Activated CD4-positive, alpha-beta T cell treated with anti-CD3 and anti-CD28 coated beads, Interleukin-2, amount 50 U/mL, for 4 hours (primary cell): Measurements from ENCODE around the gene FAM219B.
A peak's percentile ranks its signal among the peaks of the same experiment; 100 is the strongest.
"Not testable (repeated sequence)": the region's sequence is repeated elsewhere in the genome, so short reads cannot be mapped to it uniquely, and the experiment has no call there.

ENCODE experiments used
- DNase-seq, 2 experiments: peaks; one replicate each; pipeline ENCODE4 v3.0.0-alpha.2; 2020

FAM219B gene

DNA sequence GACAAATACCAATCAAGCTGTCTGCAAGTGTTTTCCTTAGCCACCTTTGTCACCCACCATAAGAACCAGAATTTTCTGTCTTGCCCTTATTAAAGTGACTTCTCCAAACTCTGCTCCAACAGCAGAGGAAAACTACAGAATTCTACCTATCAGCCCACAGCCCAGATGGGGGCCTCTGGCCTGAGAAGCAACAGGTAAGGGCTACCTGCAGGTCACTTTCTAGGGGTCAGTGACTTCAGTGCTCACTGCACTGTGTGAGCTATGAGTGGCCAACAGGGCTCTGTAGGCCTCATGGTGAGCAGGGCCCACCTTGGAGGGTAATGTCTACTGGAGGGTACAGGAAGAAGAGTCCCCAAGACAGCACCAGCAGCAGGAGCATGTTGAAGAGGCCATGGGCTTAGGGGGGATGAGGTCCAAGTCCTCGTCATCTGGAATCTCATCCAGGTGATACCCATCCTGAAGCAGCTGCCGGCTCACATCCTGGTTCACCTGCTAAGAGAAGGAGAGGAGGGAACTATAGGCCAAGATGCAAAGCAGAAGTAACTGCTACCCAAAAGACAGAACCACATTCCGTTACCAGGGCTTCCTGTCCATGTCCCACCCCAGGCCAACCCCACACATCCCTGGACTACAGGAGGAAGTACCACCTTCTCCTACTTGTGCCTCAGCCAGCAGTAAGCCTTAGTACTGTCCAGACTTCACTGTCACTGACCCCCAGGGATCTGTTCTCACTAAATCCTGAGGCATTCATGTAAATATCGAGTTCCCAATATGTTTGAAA, 4.2 kb downstream of the FAM219B start:
- no peak for DNase-seq

DNA sequence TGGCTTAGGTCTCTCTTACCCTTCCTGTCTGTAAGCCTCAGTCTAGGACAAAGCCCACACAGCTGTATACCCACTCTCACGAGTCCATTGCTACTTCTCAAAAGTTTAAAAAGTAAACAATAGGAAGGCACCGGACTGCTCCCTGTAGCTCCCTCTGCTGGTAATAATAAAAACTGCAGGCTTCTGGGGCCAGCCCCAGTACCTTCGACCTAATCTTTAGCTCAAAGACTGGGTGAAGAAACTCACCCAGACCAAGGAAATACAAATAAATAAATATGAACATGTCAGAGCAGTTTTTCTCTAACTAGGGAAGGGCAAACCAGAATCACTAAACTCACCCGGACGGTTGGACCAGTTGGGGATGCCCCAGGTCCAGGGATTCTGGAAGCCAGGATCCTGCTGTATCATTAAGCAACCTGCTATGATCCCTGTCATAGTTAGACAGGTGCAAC, 5.0 kb downstream of the FAM219B start:
- DNase-seq: peak; percentile 51 to 60

DNA sequence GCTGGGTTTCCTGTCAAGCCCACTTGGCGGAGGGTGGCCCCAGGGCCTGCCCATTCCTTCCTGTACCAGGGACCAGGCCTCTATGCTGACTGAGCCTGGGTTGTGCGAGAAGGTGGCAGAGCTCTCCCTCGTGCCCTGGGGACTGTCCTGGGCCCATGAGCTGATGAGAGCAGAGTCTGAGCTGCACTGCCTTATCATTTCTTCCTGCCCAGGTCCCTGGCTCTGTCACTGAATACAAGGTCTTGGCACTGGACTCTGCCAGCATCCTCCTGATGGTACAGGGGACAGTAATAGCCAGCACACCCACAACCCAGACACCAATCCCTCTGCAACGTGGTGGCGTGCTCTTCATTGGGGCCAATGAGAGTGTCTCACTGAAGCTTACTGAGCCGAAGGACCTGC, 9.3 kb downstream of the FAM219B start:
- no peak for DNase-seq

DNA sequence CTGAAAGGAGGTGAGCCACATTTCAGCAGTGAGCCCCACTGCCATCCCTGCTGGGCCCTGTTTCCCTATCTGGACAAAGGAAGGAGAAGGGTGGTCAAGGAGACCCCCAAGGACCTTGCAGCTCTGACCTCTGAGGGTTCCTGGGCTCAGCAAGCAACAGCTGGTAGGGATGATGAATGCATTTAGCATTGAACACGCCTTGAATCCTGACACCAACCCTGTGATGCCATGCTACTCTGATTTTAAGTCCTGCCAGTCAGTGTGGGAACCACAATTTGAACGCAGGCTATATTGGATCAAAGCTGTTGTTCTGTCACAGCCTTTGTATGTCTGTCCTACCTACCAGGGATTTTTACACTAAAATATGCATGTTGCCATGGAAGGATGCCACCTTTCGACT, 10.3 kb downstream of the FAM219B start:
- DNase-seq: no peak

DNA sequence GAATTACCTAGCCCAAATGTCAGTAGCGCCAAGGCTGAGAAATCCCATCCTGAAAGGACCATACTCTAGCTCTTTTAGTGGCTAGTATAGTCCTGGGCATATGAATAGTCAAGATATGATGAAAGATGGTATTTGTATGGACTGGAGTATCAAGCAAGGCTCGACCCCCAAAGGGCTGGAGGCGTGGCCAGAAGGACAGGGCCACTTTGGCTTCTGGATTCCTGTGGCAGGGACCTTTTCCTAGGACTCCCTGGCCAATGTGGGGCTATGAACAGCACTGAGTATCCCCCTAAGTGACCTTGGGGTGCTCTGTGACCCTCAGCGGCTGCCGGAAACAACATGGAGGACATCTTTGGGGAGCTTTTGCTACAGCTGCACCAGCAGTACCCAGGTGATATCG, 10.8 kb downstream of the FAM219B start:
- no peak for DNase-seq

DNA sequence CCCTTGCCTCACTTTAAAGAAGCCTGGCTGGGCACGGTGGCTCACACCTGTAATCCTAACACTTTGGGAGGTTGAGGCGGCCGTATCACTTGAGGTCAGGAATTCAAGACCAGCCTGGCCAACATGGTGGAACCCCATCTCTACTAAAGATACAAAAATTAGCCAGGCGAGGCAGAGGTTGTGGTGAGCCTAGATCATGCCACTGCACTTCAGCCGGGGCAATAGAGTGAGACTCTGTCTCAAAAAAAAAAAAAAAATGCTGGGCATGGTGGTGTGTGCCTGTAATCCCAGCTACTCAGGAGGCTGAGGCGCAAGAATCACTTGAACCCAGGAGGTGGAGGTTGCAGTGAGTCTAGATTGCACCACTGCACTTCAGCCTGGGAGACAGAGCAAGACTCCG, 12.3 kb downstream of the FAM219B start:
- DNase-seq: not testable (repeated sequence)

DNA sequence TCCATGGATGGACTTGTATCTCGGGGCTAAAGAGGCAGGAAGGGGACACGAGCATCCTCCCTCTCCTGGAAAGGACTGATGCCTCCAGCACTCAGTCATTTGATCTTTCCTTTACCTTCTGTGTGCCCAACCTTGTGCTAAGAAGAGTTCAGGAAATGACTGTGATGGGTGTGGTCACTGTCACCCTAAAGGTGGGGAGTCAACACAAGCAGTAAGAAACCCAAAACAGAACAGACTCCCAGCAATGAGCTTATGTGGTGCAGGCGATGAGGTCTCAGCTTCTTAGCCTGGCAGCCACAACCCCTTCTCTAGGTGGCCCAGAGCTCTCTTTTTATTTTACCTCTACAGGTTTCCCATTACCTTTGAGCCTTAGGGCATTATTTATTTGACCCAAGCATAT, 13.0 kb downstream of the FAM219B start:
- DNase-seq: no peak

DNA sequence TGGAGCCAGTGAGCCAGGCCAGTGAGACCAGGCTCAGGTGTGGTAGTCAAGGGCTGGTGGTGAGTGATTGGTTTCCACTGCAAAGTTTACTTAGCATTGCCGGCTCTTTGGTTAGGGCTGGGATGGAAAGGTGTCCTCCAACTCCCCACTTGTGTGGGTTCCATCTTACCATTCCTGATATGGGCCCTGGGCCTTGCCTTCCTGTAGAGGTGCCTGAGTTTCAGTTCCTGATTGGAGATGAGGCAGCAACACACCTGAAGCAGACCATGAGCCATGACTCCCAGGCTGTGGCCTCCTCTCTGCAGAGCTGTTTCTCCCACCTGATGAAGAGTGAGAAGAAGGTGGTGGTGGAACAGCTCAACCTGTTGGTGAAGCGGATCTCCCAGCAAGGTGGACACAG, 13.7 kb downstream of the FAM219B start:
- DNase-seq: no peak

DNA sequence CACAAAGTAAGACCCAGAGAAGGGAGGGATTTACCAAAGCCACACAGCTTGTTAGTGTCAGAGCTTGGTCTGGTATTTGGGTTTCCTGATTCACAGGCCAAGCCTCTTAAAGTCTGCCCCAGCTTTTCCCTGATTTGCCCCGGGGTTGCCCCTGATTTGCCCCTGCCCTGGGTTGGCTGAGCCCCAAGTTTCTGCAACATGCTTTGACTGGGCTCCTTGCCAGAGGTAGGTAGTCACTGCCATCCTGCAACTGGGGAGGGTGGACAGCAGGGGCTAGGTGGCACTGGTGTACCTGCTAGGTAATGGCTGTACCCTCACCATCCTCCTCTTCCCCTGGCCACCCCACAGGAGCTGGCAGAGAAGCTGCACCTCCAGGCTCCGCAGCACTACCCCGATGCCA, 14.3 kb downstream of the FAM219B start:
- DNase-seq: no peak

DNA sequence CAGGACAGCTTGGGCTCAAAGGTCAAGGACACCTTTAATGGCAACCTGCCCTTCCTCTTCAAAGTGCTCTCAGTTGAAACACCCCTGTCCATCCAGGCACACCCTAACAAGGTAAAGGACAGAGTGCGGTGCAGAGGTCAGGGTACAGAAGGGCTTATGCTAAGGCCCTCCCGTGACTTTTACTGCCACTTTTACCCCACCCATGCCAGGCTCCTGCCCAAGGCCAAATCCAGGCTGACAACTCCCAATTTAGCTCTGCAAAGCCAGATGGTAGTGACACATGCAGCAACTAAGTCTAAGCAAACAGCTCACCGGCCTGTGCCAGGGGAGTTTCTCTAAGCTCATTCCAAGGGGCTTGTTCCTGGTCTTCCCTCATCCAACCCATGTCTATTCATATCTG, 15.2 kb downstream of the FAM219B start:
- DNase-seq: no peak

DNA sequence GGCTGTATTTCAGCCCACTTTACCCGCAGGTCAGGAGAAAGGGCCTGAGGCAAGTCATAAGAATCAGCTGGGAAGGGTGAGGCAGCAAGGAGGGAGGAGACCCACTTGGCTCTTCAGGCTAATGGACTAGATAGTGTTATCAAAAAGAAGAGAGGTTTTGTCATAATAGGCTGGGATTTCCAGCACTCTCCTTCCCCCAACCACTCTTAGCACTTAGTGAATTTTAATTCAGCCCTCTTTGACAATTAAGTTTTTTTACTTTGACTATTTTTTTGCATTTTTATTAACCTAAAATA, 16.0 kb downstream of the FAM219B start:
- no peak for DNase-seq

DNA sequence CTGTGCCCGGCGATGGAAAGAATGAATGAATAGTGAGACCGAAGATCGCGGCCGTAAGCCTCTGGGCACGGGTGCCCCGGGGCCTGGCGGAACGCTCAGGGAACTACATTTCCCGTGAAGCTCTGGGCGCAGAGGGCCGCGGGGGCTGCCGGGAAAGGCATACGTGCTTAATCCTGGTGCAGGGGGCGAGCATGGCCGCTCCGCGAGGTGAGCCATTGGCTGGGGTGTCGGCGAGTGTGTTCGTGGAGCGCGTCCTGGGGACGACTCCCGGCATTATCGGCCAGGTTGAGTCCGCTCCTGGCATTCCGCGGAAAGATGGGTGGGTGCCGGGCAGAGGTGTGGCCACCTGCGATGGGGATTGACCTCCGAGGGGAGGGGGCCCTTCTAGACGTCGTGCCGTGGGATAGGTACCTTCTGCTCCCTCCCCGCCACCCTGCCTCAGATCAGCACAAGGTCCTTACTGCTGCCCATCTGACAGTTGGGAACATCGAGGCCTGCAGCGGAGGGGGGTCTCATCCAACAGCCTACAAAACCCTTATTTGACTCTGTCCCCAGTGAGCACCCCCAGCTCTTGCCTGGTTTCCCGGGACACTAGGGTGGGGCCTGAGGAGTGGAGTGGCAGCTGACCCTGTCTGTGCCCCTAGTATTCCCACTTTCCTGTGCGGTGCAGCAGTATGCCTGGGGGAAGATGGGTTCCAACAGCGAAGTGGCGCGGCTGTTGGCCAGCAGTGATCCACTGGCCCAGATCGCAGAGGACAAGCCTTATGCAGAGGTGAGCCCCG, 16.6 kb downstream of the FAM219B start, which contains the start of gene MPI:
TSS of gene MPI (plus strand) at position 160 of the 782 bp plus-strand sequence. CDS start at position 192, 32 bp downstream.
- peak; percentile 81 to 84 for DNase-seq

DNA sequence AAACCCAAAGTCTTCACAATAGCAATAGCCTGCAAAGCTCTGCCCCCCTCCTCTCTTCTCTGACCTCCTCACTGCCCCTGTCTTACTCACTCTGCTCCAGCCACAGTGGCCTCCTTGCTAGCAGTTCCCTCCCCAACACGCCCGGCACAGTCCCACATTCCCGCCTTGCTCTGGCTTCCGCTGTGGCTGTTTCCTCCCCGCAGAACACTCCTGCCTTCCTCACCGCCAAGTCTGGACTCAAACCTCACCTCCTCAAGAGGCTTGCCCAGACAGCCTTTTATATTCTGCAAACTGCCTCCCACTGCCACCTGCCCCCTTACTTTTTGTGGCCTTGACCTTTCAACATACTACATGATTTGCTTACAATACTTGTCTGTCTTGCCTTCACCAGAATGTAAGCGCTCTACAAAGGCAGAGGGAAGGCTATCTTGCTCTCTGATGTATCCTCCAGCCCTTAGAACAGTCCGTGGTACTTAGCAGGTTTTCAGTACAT, 17.2 kb downstream of the FAM219B start:
- DNase-seq: no peak

DNA sequence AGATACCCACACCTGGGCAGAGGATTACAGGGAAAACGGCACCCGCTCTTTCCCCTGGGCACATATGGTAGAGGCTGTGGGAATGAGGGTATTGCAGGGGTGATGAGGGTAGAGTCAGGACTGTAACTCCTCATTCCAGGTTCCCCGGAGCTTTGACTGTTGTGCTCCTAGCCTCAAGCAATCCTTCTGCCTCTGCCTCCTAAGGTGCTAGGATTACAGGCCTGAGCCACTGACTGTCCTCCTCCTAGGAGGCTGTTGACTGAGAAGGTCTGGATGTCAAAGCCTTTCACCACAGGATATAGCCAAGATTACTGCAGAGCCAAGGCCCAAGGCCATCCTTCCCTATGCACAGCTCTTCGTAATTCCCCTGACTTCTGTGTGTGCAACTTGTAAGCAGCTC, 17.9 kb downstream of the FAM219B start:
- no peak for DNase-seq

DNA sequence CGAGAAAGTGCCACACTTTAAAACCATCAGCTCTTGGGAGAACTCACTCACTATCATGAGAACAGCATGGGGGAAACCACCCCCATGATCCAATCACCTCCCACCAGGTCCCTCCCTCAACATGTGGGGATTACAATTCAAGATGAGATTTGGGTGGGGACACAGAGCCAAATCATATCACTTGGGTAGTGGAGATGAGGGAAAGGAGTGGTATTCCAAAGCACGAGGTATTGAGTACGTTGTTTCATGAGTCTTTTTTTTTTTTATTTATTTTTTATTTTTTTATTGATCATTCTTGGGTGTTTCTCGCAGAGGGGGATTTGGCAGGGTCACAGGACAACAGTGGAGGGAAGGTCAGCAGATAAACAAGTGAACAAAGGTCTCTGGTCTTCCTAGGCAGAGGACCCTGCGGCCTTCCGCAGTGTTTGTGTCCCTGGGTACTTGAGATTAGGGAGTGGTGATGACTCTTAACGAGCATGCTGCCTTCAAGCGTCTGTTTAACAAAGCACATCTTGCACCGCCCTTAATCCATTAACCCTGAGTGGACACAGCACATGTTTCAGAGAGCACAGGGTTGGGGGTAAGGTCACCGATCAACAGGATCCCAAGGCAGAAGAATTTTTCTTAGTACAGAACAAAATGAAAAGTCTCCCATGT, 19.0 kb downstream of the FAM219B start:
- not testable (repeated sequence) for DNase-seq

DNA sequence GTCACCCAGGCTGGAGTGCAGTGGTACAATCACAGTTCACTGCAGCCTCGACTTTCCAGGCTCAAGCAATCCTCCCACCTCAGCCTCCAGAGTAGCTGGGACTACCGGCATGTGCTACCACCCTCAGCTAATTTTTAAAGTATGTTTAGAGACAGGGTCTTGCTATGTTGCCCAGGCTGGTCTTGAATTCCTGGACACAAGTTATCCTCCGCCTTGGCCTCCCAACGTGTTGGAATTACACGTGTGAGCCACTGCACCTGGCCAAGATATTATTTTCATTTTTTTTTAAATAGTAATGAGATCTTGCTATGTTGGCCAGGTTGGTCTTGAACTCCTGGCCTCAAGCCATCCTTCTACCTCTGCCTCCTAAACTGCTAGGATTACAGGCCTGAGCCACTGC, 21.2 kb downstream of the FAM219B start:
- DNase-seq: no peak

DNA sequence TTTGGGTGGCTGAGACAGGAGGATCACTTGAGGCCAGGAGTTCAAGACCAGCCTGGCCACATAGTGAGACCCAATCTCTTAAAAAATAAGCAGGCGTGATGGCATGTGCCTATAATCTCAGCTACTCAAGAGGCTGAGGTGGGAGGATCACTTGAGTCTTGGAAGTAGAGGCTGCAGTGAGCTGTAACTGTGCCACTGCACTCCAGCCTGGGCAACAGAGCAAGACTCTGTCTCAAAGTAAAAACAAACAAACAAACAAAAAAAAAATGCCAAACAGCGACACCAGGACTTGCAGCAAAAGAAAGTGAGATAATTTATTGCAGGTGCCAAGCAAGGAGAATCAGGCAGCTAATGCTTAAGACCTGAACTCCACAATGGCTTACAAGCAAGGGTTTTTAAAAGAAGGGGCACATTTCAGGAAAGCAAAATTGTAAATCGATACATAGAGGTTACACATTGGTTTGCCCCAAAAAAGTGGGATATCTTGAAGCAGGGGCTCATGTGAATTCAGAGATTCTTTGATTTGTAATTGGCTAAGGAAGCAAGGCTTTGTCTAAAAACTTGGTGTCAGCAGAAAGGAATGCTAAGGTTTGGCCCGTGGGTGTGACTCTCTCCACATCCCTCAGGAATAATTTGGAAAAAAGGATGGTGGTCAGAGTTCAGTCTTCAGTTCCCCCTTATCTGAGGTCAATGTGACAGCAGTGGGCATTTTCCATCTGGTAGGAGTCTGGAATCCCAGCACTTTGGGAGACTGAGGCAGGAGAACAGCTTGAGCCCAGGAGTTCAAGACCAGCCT, 22.0 kb downstream of the FAM219B start:
- no peak for DNase-seq

DNA sequence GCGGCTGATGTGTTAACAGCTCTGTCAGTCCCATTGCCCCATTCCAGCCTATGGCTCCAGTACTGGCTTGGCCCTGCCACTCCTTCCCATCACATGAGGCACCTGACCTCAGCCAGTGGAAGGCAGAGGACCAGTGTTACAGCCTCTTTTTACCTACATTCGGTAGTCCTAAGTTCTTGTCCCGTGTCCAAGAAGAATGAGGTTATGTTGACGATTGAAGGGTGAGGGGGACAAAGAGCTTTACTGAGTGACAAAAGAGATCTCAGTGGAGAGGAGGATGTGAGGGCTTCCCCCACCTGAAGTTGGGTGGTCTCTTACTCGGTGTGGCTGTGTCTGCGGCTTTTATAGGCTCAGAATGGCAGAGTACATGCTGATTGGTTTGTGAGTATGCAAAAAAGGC, 24.1 kb downstream of the FAM219B start:
- DNase-seq: no peak

DNA sequence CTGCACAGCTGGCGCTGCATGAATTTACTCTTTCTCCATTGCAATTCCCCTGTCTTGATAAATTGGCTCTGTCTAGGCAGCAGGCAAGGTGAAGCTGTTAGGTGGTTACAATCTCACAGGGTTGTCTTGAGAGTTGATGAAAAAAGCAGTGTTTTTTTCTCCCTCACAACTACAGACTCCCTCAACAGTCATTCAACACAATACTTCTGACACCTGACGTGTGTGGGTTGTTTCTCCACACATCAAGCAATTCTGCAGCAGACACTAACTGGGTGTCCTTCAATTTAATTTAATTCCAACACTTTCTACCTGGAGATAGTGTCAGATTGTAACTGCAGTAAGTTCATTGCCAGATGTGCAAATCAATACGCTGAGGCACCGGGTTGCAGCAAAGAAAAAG, 28.4 kb downstream of the FAM219B start:
- no peak for DNase-seq

DNA sequence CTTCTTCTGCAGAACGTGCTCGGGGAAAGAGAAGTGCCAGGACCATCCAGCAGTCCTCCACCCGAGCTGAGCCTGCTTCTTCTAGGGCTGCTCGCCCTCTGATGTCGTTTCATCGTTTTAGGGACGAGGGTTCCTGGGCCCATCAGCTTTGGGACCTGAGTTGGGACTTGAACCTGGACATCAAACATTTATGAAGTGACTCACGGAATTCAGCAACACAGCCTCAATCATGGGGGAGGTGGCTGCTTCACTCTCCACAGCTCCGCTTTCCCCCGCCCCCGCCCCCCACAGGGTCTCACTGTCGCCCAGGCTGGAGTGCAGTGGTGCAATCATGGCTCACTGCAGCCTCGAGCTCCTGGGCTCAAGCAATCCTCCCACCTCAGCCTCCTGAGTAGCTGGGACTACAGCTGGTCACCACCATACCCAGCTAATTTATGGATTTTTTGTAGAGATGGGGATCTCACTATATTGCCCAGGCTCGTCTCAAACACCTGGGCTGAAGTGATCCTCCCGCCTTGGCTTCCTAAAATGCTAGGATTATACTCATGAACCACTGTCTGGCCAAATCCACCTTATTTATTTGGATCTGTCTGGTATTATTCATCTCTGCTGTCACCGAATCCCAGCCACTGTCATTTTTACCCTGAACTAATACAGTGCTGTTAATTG, 32.8 kb downstream of the FAM219B start:
- DNase-seq: no peak

DNA sequence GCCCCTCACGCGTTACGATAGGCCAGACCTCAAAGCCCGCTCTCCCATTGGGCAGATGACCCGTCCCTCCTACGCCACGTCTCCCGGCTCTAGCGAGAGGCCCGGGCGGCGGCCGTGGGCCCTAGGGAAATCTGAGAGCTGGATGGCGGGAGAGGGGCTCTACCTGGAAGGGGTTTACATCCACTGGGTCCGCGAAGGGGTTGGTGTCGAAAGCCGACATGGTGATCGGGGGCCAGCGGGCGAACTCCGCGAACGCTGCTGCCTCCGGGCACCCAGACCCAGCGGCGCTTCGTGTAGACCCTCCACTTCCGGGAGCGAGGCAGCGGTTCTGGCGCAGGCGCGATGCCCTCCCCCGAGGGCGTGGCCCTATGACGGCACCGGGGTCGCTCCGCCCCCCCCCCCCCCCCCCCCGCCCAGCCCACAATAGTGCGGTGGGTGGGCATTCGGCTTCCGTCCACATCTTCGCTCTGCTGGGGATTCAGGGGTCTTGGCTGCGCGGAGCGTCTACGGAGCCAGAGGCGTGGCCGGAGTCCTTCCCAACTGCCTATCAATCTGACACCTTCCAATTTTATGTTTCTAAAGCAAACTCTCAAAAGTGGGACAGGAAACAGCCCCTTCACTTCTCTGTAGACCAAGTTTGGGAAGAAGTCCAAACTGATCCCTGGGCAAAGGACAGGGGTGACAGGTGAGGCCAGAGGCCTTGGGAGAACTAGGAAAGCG, 33.5 kb downstream of the FAM219B start, which contains the start of gene SCAMP2:
TSS of gene SCAMP2 (minus strand) at position 330 of the 720 bp plus-strand sequence. CDS start at position 220, 110 bp downstream.
- peak; percentile 82 to 84 for DNase-seq

DNA sequence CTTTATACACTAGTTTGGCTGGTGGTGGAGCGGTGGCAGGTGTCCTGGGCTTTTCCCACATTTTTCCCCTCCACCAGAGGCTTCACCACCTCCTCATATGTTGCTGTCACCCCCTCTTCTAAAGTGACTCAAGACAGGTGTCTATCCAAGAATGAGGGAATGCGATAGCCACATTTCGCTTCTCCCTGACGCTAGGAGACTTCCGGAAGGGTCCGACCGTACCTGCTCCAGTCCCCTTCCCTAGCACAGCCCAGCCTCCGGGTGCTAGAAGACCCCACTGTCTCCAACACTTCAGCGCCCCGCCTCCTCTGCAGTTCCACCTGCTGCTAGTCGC, 34.0 kb downstream of the FAM219B start:
- no peak for DNase-seq
